GM21717 (cell line): ENCODE data around the gene SLC2A4.
A peak's percentile ranks its signal among the peaks of the same experiment; 100 is the strongest.

Experiments used
- ATAC-seq: cut with Tn5 transposase; IDR thresholded peaks from one replicate; pipeline ENCODE4 v1.9.1; 2021; ENCODE audit warnings: mild to moderate bottlenecking, moderate library complexity; ENCODE audit not compliant: unreplicated experiment

The SLC2A4 gene

DNA sequence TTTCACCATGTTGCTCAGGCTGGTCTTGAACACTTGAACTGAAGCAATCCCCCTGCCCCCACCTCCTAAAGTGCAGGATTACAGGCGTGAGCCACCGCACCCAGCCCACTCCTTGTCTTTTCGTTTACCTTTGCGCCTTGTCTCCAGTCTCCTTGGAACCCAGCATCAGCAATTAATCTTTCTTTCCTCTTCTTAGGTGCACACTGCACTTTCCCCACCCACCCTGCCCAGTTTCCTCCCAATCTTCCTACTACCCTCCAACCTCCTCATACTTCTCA is 17.8 kb upstream of the SLC2A4 start:
- no peak for ATAC-seq

DNA sequence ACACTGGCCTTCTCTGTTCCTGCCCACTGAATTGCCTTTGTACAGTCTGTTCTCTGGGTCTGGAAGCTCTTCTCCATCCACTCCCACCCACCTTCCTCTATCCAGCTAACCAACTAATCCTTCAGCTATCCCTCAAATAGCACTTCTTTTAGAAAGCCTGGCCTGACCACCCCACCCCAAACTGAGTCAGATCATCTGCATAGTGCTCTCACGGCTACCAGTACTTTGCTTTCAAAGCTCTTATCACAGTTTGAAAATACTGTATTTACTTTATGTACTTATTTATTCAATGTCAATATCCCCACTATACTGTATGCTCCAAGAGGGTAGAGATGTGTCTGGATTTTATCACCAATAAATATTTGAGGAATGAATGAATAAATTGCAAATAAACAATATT is 14.7 kb upstream of the SLC2A4 start:
- ATAC-seq: no peak

DNA sequence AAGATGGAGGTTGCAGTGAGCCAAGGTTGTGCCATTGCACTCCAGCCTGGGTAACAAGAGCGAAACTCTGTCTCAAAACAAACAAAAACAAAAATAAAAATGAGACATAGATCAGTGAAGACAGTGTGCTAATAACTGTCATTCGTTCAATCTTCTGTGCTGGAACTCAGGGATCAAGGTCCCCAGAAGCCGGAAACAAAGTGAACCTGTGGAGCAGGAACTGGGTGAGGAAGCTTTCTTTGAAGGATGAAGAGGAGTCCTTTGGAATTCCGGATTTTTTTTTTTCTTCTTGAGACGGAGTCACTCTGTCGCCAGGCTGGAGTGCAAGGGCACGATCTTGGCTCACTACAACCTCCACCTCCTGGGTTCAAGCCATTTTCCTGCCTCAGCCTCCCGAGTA is 2.1 kb upstream of the SLC2A4 start:
- no peak for ATAC-seq

DNA sequence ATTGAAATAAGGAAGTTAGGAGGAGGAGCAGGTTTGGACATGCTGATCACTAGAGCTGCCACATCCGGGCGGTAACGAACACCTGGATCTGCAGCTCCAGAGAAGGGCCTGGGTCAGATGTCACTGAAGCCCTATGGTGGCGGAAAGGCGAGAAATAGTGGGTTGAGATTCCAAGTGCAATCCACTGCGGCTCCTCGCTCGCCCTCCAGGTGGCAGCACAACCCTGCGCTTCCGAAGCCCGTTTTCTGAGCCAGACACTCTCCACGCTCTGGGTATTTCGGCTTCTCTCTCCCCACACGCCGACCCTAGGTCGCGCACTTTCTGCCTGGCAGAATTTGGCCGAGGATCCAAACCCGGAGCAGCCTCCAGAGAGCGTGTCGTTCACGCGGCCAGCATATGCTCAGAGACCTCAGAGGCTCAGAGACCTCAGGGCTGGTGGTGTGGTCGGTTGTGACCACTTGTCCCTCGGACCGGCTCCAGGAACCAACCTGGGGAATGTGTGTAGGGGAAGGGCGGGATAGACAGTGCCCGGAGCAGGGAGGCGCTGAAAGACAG is 922 bp upstream of the SLC2A4 start:
- peak; percentile 44 for ATAC-seq

DNA sequence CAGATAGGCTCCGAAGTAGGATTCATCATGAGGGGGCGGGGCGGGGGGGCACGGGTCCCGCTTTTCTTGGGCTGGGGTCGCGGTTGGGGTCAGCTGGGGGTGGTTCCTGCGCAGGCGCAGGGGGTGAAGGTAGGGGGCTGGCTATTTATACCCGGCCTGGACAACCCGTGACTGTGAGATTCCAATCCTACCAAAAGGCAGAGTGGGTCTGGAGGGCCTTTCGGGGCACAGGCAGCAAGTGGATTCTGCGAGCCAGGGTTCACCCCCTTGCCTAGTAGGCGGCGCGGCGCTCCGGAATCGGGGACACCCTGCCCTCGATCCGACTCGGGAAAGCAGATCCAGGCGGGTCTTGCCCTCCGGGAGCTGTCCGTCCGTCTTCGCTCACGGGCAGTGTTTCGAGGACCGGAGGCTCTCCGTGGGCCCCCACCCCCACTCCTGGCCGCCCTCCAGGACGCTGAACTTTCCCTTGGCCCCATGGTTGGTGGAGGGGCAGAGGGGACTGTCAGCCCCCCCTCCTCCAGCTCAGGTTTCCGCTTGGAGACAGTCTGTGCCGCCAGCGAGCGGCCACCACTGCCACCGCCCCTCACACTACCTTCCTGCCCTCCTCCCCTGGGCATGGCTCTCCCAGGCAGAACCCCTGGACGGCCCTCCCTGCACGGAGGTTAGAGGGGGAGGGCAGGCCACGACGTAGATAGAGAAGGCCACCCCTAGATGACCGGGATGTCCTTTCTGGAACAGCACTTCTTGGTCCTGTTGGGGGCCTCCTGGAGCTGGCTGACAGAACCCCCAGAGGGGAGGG is 634 bp downstream of the SLC2A4 start:
- no peak for ATAC-seq

DNA sequence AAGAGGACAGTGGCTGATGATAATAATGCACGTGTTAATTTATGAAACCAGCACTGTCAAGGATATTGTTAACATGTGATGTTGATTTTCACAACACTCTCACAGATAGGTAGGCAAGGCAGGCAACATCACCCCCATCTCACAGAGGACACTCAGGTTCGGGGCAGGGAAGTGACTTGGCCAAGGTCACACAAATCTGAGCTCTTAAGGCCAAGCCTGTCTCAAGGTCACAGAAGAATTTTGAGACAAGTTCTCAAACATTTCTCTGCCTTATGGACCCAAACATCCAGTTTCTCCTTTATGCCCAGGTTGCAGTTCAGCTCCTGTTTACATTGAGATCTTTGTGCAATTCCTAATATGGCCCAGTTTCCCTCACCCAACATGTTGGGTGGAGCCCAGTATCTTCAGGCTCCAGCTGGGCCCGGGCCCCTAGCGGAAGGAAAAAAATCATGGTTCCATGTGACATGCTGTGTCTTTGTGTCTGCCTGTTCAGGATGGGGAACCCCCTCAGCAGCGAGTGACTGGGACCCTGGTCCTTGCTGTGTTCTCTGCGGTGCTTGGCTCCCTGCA is 1.3 kb downstream of the SLC2A4 start:
- no peak for ATAC-seq

DNA sequence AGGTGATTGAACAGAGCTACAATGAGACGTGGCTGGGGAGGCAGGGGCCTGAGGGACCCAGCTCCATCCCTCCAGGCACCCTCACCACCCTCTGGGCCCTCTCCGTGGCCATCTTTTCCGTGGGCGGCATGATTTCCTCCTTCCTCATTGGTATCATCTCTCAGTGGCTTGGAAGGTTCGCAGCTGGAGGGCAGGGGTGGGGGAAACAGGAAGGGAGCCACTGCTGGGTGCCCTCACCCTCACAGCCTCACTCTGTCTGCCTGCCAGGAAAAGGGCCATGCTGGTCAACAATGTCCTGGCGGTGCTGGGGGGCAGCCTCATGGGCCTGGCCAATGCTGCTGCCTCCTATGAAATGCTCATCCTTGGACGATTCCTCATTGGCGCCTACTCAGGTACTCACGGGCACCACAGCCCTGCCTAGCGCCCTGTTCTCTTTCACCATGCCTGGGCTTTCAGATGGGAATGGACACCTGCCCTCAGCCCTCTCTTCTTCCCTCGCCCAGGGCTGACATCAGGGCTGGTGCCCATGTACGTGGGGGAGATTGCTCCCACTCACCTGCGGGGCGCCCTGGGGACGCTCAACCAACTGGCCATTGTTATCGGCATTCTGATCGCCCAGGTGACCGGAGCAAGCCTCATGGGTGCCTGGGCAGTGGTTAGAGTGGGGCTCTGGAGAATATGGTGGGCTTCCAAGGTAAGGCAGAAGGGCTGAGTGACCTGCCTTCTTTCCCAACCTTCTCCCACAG is 2.1 kb downstream of the SLC2A4 start:
- no peak for ATAC-seq

DNA sequence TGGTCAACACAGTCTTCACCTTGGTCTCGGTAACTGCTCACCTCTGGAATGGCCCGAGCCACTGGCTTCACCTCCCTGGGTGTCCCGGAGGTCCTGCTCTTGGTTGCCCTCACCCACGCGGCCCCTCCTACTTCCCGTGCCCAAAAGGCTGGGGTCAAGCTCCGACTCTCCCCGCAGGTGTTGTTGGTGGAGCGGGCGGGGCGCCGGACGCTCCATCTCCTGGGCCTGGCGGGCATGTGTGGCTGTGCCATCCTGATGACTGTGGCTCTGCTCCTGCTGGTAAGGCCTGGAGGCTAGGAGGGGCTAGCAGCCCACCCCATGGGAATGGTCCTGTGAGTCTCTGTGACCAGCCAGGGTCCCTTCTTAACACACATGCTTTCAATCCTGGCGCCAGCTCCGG is 3.4 kb downstream of the SLC2A4 start:
- no peak for ATAC-seq

DNA sequence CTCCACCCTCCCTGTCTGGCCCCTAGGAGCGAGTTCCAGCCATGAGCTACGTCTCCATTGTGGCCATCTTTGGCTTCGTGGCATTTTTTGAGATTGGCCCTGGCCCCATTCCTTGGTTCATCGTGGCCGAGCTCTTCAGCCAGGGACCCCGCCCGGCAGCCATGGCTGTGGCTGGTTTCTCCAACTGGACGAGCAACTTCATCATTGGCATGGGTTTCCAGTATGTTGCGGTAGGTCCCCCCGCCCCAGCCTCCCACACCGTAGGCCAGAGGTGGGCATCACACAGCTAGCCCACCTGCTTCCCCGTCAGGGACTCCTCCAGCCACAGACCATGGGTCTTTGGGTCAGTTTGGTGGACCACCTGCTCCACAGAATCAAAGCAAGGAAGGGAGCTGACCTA is 4.2 kb downstream of the SLC2A4 start:
- no peak for ATAC-seq

DNA sequence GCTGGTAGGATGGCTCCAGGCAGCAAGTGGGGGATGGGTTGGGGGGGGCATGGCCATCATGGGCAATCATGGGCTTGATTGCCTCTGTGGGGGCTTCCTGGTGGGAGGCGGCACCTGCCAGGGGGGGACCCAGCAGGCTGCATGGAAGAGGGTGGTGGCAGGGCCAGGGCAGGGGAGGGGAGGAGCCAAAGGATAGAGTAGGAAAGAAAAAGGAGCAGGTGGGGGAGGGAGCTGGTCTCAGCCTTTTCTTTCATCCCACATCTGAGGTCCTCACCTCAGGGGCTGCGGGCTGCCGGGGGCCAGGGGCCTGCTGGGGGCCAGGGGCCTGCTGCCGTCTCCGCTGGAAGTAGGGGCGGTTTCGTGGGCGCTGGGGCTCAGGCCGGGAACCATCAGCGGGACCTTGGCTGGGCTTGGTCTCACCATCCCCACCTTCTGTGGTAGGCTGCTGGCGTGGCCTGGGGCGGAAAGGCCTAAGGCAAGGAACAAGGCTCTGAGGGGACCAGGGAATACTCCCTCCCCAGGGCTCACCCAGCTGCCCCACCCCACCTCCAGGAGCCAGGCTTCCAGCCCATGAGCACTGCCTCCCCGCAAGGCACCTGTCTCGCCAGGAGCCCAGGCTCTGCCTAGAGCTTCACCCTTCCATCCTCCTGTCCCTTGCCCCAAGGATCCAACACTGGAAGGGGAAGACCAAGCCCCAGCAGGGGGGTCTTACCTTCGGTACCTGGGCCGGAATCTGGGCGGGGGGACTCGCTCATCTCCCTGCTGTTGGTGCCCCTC is 7.9 kb downstream of the SLC2A4 start:
- no peak for ATAC-seq

DNA sequence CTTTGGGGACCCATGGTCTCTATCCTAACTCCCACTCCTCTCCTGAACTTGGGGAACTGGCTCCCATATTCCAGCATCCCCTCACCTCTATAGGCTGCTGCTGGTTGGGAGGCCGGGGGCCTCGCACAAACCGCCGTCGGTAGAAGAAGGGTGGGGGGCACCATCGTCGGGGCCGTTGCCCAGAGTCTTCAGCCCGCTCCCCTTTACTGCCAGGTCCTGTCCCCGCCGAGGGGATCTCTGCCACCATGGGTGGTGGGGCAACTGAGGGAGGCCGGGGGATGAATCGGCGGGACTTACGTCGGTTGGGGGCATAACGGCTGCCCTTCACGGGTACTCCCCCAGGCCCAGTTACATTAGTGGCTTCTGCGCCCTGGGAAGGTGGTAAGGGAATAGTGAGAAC is 8.6 kb downstream of the SLC2A4 start:
- ATAC-seq: no peak

DNA sequence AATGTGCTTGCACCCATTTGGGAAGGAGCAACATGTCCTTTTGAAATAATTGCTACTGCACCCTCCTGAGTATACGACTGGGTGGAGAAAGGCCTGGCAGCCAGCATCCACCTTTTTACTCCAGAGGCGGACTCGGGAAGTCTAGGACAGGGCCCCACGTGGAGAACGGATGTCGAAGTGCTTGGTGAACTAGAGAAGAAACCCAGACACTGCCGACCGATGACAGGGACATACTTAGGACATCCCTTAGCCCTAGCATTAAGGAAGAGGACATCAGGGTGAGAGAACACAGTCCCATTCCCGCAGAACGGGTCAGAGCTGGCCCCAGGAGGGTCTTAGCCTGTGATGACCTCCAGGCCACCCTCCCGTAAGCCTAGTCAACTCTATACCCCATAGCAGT is 9.2 kb downstream of the SLC2A4 start:
- no peak for ATAC-seq

DNA sequence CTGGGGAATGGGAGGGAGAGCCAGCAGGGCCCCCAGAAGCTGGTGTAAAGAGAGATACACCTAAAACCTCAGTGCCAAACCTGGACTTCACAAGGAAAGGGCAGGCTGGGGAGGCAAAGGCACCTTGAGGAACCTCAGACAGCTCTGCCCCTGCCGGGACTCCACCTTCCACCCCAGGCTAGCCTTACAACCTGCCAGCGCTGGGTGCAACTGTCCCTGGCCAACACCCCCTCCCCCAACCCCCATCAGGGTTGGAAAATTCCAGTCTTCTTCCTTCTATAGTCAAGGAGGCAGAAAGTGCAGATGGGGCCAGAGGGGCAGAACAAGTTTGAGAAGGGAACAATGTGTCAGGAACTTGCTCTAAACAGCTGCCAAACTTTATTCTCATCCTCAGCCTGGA is 10.7 kb downstream of the SLC2A4 start:
- ATAC-seq: no peak

DNA sequence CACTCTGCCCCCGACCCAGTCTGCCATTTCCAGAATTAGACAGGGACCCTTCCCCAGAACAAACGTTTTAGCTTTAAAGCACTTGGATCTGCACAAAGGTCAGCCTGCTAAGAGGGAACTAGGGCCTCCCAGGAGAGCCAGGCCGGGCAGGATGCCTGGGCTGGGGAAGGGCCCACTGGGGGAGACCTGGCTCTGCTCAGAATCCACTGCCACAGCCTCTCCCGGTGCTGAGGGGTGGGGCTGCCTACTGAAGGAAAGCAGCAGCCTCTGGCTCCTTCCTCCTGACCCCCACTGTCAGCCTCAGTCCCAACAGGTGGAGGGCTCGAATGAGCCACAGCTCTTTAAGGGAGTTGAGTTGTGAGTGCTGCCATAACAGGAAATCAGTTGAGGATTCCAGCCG is 11.2 kb downstream of the SLC2A4 start:
- ATAC-seq: no peak

DNA sequence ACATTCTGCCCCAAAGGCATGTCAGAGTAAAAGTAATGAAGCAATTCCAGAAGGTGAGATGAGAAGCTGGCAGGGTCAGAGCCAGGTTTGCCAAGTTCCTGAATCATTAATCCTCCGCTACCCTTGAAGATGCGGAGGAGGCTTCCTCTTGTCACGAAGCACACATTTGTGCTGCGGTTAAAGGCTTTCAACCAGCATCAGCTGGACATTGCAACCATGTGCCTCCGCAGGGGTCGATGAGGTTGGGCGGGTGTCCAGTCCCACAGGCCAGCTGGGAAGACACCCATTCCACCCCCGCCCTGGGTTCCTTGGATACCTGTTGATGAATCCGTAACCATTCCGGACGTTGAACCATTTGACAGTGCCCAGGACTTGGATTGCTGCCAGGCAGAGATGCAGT is 11.6 kb downstream of the SLC2A4 start:
- no peak for ATAC-seq

DNA sequence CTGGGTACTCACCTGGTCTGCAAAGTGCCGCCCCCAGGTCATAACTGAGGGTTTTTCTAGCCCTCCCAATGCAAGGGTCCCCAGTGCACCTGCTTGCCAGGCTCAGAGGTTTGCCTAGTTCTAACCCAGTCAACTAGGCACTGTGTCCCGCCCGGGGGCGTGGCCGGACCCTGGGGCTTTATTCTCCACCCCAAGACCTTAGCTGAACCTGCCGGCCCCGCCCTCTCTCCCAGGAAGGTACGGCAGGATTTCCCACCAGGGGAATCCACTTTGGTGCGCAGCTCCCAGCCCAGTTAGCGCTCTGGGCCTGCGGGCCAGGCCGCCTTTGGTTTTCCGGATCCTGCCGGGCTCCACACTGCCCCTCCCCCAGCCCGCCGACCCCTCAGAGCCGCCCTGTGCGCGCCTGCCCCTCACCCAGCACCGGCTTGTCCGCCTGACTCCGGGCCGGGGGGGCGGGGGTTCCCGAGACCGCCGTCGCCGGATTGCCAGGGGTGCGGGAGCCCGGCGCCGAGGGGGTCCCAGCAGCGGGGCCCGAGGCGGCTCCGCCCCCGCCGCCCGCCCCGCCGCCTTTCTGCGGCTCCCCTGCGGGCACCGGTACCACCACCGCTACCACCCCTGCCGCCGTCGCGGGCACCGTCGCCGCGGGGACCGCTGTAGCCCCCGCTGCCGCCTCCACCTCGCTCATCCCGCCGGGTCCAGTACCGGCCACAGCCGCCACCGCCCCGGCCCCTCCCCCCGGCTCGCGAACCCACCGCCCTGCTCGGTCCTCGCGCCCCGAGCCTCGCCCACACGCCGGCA is 12.5 kb downstream of the SLC2A4 start:
- no peak for ATAC-seq

DNA sequence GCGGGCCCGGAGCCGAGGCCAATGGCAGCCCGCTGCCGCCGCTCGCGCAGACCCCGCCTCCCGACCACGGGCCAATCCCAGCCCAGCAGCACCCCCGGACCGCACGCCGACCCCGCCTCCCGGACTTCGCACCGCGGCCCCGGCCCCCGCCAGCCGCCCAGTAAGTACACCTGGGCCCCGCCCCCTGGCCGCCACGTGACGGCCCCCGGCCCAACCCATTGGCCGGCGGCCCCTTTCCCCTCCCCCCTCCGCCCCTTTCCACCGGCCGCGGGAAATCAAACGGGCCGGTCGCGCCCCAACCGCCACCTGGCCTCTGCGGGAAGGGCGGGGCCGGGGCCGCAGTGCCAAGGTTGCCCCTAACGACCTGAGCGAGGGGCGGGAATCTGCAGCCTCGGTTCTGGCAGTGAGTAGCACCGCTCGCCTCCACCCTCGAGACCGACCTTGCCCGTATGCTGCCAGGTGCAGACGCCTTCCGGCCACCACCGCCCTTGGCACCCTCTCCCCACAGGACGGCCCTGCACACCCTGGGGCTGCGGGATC is 13.2 kb downstream of the SLC2A4 start, which contains the start of gene YBX2:
Gene YBX2, minus strand, starts transcription at position 26 of the 540 bp plus-strand sequence. CDS start 139 bp downstream, outside the sequence.
- no peak for ATAC-seq

DNA sequence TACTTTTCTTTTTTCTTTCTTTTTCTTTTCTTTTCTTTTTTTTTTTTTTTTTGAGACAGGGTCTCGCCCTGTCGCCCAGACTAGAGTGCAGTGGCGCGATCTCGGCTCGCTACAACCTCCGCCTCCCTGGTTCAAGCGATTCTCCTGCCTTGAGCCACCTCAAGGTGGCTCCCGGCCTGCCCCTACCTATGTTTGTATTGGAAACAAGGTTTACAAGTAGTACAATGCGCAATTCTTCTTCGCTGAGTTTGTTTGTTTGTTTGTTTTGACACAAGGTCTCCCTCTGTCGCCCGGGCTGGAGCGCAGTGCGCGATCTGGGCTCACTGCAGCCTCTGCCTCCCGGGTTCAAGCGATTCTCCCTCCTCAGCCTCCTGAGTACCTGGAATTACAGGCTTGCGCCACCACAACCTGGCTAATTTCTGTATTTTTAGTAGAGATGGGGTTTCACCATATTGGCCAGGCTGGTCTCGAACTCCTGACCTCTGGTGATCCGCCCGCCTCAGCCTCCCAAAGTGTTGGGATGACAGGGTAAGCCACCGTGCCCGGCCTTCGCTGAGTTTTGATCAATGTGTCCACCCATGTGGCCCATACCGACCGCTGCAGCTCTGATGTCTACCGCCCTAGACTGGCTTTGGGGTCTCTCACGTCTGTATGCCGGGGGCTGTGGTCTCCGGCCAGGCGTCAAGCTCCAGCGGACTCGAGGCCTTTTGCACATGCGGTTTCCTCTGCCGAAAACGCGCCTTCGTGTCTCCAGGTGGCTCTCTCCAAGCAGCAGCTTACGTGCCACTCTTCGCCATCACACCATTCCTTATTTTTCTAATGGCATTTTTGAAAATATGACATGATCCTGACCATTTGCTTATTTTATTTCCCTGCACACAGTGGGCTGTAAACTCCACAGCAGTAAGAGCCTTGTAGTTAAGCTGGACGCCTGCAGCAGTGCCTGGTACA is 14.0 kb downstream of the SLC2A4 start:
- ATAC-seq: no peak
